ENCODE measurements around the gene HOXC6. TPM values are rescaled to one million over a fixed set of nuclear protein-coding genes. Genes with fewer than 3 reads are reported as not detected.

HOXC6 gene
- total RNA-seq, 4 donors from 2014 or later: 0.48 TPM; not detected in 3

- peaks cover 100% of the 10 kb centered on the region for H3K27me3 ChIP-seq
- in situ Hi-C loops (cut with MboI; ENCODE audit: low pct_ligation_motif_present in 1 of 4, low pct_unique_long_range_greater_than_20kb in 1 of 4, low sequenced_read_pairs in 3 of 4): loop anchor here in 2 of 4 donors (5.0 to 10.0 kb wide), 2 partner anchors 163 to 165 kb away; no protein-coding TSS in a partner anchor
- TF ChIP-seq EP300 (IDR thresholded peaks at IDR 0.05; ENCODE audit: low read depth) (no peak), POLR2A (IDR thresholded peaks at IDR 0.05) (no peak), POLR2AphosphoS5 (IDR thresholded peaks at IDR 0.05) (no peak)
- TF ChIP-seq, protein P1, sequence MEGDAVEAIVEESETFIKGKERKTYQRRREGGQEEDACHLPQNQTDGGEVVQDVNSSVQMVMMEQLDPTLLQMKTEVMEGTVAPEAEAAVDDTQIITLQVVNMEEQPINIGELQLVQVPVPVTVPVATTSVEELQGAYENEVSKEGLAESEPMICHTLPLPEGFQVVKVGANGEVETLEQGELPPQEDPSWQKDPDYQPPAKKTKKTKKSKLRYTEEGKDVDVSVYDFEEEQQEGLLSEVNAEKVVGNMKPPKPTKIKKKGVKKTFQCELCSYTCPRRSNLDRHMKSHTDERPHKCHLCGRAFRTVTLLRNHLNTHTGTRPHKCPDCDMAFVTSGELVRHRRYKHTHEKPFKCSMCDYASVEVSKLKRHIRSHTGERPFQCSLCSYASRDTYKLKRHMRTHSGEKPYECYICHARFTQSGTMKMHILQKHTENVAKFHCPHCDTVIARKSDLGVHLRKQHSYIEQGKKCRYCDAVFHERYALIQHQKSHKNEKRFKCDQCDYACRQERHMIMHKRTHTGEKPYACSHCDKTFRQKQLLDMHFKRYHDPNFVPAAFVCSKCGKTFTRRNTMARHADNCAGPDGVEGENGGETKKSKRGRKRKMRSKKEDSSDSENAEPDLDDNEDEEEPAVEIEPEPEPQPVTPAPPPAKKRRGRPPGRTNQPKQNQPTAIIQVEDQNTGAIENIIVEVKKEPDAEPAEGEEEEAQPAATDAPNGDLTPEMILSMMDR (IDR thresholded peaks at IDR 0.05): no peak
Observed at GRCh38 chr12:54029529-54030441, 1.5 kb downstream of the HOXC6 start.

GRCh38 chr12:54030442-54030801 is 2.2 kb downstream of the HOXC6 start:
- no peaks in the 10 kb centered on the region for H3K36me3 ChIP-seq
- no peak for DNase-seq
- intact Hi-C loops (cut with DNase I; ENCODE audit: low total_unique reads): loop anchor here (5.0 kb wide), 2 partner anchors 162 to 1142 kb away; no protein-coding TSS in a partner anchor
- in situ Hi-C loops (cut with MboI; ENCODE audit: low pct_ligation_motif_present in 1 of 4, low pct_unique_long_range_greater_than_20kb in 1 of 4, low sequenced_read_pairs in 3 of 4): no loop called here
- peaks cover 7 to 43% (median 24%) of the 10 kb centered on the region in 4 donors for H3K4me1 ChIP-seq
- peaks cover 0 to 2% of the 10 kb centered on the region in 2 donors for H3K9me3 ChIP-seq
- H3K27ac ChIP-seq: no peak overlapping the region
- 46 to 54% methylated on average over 6 to 7 of the region's 7 CpGs for WGBS, 2 donors (ENCODE audit: low coverage in 1 of 2)
- no peak overlapping the region for H3K4me3 ChIP-seq
- peaks cover 100% of the 10 kb centered on the region for H3K27me3 ChIP-seq
- TF ChIP-seq EP300 (IDR thresholded peaks at IDR 0.05; ENCODE audit: low read depth) (no peak), POLR2AphosphoS5 (IDR thresholded peaks at IDR 0.05) (no peak), POLR2A (IDR thresholded peaks at IDR 0.05) (no peak)
- TF ChIP-seq, protein P1 (IDR thresholded peaks at IDR 0.05): no peak

More at GRCh38 chr12:54029529-54030441, 1.5 kb downstream of the HOXC6 start:
- 58 to 59% methylated on average over 12 to 53 of the region's 53 CpGs for WGBS, 2 donors (ENCODE audit: low coverage in 1 of 2)
- H3K4me1 ChIP-seq: peaks cover 7 to 43% (median 24%) of the 10 kb centered on the region in 4 donors
- intact Hi-C loops (cut with DNase I; ENCODE audit: low total_unique reads): loop anchor here (5.0 kb wide), 2 partner anchors 163 to 1143 kb away; no protein-coding TSS in a partner anchor
- H3K36me3 ChIP-seq: no peaks in the 10 kb centered on the region
- no peak overlapping the region for H3K4me3 ChIP-seq
- DNase-seq: no peak
- no peak overlapping the region for H3K27ac ChIP-seq
- peaks cover 0 to 2% of the 10 kb centered on the region in 2 donors for H3K9me3 ChIP-seq

GRCh38 chr12:54030889-54031471 is 2.7 kb downstream of the HOXC6 start:
- no peak overlapping the region for H3K4me3 ChIP-seq
- peaks cover 7 to 39% (median 24%) of the 10 kb centered on the region in 4 donors for H3K4me1 ChIP-seq
- DNase-seq: no peak
- H3K9me3 ChIP-seq: peaks cover 0 to 2% of the 10 kb centered on the region in 2 donors
- H3K27ac ChIP-seq: no peak overlapping the region
- peaks cover 100% of the 10 kb centered on the region for H3K27me3 ChIP-seq
- in situ Hi-C loops (cut with MboI; ENCODE audit: low pct_ligation_motif_present in 1 of 4, low pct_unique_long_range_greater_than_20kb in 1 of 4, low sequenced_read_pairs in 3 of 4): no loop called here
- intact Hi-C loops (cut with DNase I; ENCODE audit: low total_unique reads): loop anchor here (5.0 kb wide), 2 partner anchors 161 to 1141 kb away; no protein-coding TSS in a partner anchor
- WGBS, 2 donors (ENCODE audit: low coverage in 1 of 2): 57% methylated on average over 46 of the region's 46 CpGs; no CpG with 5 or more reads in 1 of the 2 donors
- TF ChIP-seq POLR2AphosphoS5 (IDR thresholded peaks at IDR 0.05) (no peak), POLR2A (IDR thresholded peaks at IDR 0.05) (no peak), EP300 (IDR thresholded peaks at IDR 0.05; ENCODE audit: low read depth) (no peak)
- TF ChIP-seq, protein P1 (IDR thresholded peaks at IDR 0.05): no peak
- H3K36me3 ChIP-seq: no peaks in the 10 kb centered on the region

DNA sequence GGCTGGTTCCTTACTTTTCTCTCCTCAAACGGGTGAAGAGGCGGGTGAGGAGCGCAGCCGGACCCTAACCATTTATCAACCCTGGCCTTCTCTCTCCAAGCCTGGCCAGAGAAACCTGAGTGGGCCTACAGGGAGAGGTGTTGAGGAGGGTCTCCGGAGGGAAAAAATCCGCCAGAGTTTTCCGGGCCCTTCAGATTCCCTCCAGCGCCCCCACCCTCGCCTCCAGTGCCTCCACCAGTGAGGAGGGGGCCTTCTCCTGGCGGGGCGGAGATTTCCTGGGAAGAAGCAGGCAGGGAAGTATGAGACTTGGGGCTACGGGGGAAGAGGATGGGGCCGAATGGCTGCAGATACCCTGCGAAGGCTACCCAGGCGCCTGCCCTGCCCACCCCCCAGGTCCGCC is 3.2 kb downstream of the HOXC6 start:
- Histone ChIP-seq H3K4me1 (peaks cover 7 to 35% (median 22%) of the 10 kb centered on the region in 4 donors), H3K36me3 (no peaks in the 10 kb centered on the region), H3K27ac (no peak overlapping the region), H3K9me3 (peaks cover 0 to 2% of the 10 kb centered on the region in 2 donors), H3K4me3 (no peak overlapping the region), H3K27me3 (peaks cover 100% of the 10 kb centered on the region)
- TF ChIP-seq POLR2A (IDR thresholded peaks at IDR 0.05): no peak
- TF ChIP-seq POLR2AphosphoS5 (IDR thresholded peaks at IDR 0.05): no peak
- in situ Hi-C loops (cut with MboI; ENCODE audit: low pct_ligation_motif_present in 1 of 4, low pct_unique_long_range_greater_than_20kb in 1 of 4, low sequenced_read_pairs in 3 of 4): no loop called here
- intact Hi-C loops (cut with DNase I; ENCODE audit: low total_unique reads): loop anchor here (5.0 kb wide), 2 partner anchors 161 to 1141 kb away; no protein-coding TSS in a partner anchor
- DNase-seq: no peak
- WGBS, 2 donors (ENCODE audit: low coverage in 1 of 2): 63% methylated on average over 16 of the region's 16 CpGs; no CpG with 5 or more reads in 1 of the 2 donors
